ENCODE data around the gene CSTF1. TPM values are rescaled to one million over a fixed set of nuclear protein-coding genes. Genes with fewer than 3 reads are reported as not detected.
"Not testable (repeated sequence)": the region's sequence is repeated elsewhere in the genome, so short reads cannot be mapped to it uniquely, and the experiment has no call there.

The CSTF1 gene
- total RNA-seq, 2 experiments from 2014 or later = 55.7 to 59.7 TPM

- ChIA-PET CTCF (no interaction called here), POLR2A (interaction anchor here (0.9 kb wide), 1 partner anchor 137 kb away, joined by 3 read pairs; no protein-coding TSS in a partner anchor)
Observed at GRCh38 chr20:56393653-56394052, 1.2 kb downstream of the CSTF1 start.

GRCh38 chr20:56395166-56395565 lies 2.7 kb downstream of the CSTF1 start:
- ChIA-PET POLR2A (interaction anchor here (0.8 kb wide), 1 partner anchor 23 kb away, joined by 4 read pairs; no protein-coding TSS in a partner anchor), CTCF (interaction anchor here (1.2 kb wide), 1 partner anchor 47 kb away, joined by 3 read pairs; no protein-coding TSS in a partner anchor)

DNA sequence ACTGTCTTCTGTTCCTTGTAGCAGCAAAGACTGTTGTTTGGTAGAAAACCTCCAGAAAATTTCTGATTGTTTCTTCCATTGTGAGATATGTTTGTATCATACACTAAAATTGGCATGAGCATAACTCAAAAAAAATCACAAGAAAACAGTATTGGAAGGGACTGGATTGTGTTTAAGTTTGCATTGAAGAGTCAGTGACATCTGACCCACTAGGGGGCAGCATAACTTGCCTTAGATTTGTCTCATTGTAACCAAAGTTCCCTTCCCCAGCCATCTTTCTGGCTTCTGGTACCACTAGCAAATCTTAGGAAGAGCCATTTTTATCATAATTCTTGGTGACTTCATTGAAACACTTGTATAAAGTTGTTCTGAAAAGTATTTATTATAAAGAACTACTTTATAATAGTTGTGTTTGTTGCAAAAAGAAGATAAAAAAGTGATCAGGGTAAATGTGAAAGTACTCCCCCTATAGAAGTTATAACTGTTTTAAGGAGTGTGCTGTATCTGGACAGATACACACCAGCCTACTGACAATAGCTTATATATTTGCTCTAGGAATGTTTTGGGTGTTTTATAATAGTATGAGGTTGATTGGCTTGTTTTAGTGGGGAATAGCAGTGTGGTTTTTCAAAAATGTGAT lies 7.7 kb downstream of the CSTF1 start:
- POLR2A ChIA-PET = no interaction called here

DNA sequence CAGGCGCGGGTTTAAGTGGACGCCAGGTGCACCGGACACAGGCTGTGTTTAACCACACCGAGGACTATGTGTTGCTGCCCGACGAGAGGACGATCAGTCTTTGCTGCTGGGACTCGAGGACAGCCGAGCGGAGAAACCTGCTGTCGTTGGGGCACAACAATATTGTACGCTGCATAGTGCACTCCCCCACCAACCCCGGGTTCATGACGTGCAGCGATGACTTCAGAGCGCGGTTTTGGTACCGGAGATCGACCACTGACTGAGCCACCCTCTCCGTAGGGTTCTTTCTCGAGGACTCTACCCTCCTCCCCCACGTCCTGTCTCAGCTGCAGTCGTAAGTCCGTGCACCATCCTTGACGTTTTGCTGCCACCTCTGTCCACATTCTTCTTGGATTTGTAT lies 11.0 kb downstream of the CSTF1 start:
- POLR2A ChIA-PET = no interaction called here
- CTCF ChIA-PET = no interaction called here

More for the DNA sequence above, 7.7 kb downstream of the CSTF1 start:
- CTCF ChIA-PET = interaction anchor here (1.3 kb wide), 1 partner anchor 29 kb away, joined by 3 read pairs; no protein-coding TSS in a partner anchor

DNA sequence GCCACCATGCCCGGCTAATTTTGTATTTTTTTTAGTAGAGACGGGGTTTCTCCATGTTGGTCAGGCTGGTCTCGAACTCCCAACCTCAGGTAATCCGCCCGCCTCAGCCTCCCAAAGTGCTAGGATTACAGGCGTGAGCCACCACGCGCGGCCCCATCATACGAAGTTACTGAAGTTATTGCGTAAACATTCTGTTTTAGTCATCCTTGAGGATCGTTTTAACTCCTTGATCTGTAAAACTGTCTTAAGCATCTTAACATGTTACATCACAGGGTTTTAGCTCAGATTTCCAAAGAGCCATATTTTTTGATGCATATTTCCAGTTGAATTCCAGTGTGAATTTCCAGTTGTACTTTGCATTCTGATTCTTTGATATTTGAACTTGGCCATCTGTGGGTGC lies 12.9 kb downstream of the CSTF1 start:
- POLR2A ChIA-PET = not testable (repeated sequence)
- CTCF ChIA-PET = interaction anchor here (0.8 kb wide), 1 partner anchor 8 kb away, joined by 3 read pairs; no protein-coding TSS in a partner anchor

DNA sequence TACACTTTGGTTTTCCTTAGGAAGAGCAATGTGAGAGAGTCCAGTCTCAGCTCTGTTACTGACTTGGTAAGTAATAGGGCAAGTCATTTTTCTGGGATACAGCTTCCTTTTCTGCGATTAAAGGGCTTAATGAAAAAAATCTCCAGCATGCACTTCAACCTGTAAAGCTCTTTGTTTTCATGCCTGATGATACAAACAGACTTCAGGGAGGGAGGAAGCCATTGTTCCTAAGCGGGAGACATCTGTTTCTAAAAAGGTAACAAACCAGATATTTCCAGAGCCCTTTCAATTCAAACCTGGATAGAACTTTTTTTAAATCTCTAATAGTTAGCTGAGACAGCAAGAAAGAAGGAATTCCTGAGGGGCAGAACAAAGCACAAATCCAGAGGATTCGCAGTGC lies 14.5 kb downstream of the CSTF1 start:
- ChIA-PET POLR2A (no interaction called here), CTCF (interaction anchor here (0.5 kb wide), 1 partner anchor 82 kb away, joined by 3 read pairs; no protein-coding TSS in a partner anchor)

DNA sequence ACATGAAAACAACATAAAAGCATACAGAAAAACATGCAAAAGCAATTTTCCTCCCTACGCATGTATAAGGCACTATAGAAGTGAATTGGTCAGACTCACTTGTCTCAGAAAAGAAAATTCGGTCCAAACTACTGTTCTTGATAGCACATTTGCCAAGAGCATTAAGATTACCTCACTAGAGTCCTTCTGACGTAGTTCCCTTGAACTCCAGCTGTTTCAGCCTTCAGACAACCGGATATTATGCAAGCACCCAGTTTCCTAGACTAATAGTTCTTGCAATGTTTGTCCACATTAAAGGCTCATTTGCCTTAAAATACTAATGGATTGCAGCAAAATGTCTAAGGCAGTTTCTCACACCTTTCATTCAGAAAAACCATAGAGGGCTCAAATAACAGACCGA lies 17.1 kb downstream of the CSTF1 start:
- ChIA-PET CTCF (no interaction called here), POLR2A (no interaction called here)

- ChIA-PET POLR2A (no interaction called here), CTCF (no interaction called here)
Observed at GRCh38 chr20:56409956-56410355, 17.5 kb downstream of the CSTF1 start.

DNA sequence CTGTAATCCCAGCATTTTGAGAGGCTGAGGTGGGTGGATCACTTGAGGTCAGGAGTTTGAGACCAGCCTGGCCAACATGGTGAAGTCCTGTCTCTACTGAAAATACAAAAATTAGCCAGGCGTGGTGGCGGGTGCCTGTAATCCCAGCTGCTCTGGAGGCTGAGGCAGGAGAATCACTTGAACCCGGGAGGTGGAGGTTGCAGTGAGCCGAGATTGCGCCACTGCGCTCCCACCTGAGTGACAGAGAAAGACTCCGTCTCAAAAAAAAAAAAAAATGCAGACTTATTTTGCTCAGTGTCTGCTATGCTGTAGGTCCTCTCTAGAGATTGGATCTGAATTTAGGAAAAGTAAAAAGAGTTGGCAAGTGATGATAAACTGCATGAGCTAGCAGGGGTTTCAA lies 18.8 kb downstream of the CSTF1 start:
- CTCF ChIA-PET = interaction anchor here (0.6 to 1.0 kb wide), 2 partner anchors 13 to 55 kb away, joined by 3 to 6 read pairs; no protein-coding TSS in a partner anchor
- POLR2A ChIA-PET = not testable (repeated sequence)

DNA sequence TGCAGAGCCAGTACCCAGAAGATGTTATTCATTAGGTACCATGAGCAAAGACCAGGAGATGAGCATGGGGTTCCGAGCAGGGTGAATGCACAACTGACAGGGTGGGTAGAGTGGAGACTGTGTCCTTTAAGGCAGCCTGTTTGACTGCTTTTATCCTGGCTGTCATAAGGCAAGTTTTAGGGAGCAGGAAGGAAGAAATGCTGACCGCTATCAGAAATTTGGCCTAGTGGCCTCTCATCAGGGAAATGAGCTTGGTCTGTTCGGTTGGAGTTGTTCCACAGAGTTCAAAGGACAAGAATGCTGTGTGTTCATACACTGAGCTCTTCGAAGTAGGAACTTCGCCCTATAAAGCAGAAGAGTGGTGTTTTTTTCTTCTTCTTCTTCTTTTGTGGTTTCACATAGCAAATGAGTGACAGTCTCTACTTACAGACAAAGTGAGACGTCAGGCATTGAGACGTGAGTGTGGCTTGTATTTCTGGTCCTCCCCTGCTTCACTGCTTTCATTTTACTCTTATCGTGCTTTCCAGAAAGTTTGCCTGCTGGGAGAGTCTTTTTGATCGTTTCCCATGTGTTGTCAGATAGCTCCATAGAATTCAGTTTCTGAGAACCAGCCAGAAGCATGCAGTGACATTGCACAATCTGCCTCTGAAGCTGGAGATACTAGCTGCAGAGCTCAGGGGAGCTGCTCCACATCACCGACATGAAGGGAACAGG lies 19.5 kb downstream of the CSTF1 start, which contains the start of gene CASS4:
CASS4 (plus strand) TSS at position 502 of the 714 bp plus-strand sequence; CDS start at position 701, 199 bp downstream.
- ChIA-PET POLR2A (interaction anchor here (1.1 kb wide), 1 partner anchor 57 kb away, joined by 3 read pairs; the partner anchor contains the start of gene RTF2), CTCF (interaction anchor here (0.6 to 1.0 kb wide), 3 partner anchors 14 to 56 kb away, joined by 3 to 6 read pairs (median 4); no protein-coding TSS in a partner anchor)

DNA sequence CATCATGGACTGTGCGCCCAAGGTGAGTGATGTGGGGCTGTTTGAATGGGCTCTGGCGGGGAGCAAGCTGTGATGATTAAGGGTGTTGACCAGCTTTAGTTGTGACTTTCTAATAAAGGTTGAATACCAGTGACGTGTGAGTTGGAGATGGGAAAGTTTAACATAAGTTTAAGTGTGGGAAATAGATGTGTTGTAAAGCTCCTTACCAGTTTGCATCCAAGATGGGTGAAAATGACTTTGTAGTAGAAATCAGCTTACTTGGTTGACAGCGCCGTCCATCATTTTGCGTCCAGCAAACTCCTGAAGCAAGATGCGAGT lies 20.0 kb downstream of the CSTF1 start:
- POLR2A ChIA-PET = interaction anchor here (1.1 kb wide), 1 partner anchor 56 kb away, joined by 3 read pairs; the partner anchor contains the start of gene RTF2
- CTCF ChIA-PET = interaction anchor here (0.8 to 1.0 kb wide), 2 partner anchors 14 to 27 kb away, joined by 4 to 6 read pairs; no protein-coding TSS in a partner anchor

DNA sequence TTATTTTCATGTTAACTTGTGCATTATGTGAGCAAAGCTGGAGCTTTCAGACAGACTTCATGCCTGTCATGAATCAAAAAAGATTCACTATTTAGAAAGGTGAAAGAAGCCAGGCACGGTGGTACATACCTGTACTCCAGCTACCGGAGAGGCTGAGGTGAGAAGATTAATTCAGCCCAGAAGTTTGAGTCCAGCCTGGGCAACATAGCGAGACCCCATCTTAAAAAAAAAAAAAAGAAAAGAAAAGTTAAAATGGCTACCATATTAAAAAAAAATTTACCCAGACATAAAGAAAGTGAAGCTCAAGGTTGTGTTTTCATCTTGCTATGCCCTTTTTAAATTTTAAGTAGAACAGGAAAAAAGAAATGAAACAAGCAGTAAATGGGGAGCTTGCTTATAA lies 20.5 kb downstream of the CSTF1 start:
- ChIA-PET CTCF (interaction anchor here (1.0 to 1.2 kb wide), 2 partner anchors 8 to 9 kb away, joined by 3 read pairs; no protein-coding TSS in a partner anchor), POLR2A (interaction anchor here (1.0 to 1.1 kb wide), 2 partner anchors 21 to 56 kb away, joined by 3 to 4 read pairs; partner anchors contain the start of genes AURKA, CSTF1 and RTF2)

GRCh38 chr20:56414842-56415765 lies 22.7 kb downstream of the CSTF1 start:
- CTCF ChIA-PET = interaction anchor here (1.0 kb wide), 2 partner anchors 19 to 28 kb away, joined by 3 to 4 read pairs; no protein-coding TSS in a partner anchor
- POLR2A ChIA-PET = interaction anchor here (0.6 to 0.9 kb wide), 2 partner anchors 24 to 58 kb away, joined by 4 to 9 read pairs; no protein-coding TSS in a partner anchor

- CTCF ChIA-PET = no interaction called here
- POLR2A ChIA-PET = no interaction called here
Observed at GRCh38 chr20:56417402-56417801, 25.0 kb downstream of the CSTF1 start.

DNA sequence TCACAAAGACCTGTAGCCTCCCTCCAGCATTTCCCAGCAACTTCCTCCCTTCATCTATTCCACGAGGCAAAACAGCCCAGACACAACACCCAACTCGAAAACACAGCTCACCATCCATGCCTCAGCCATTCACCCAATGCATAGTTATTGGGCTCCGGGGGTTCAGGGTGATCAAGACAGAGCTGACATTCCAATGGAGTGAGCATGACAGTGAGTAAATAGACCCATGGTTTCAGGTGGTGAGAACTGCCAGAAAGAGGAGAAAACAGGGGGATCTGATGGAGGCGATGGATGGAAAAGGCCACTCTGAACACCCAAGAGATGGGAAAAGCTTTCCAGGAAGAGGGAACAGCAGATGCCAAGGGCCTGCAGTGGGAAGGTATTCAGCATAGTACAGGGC lies 25.5 kb downstream of the CSTF1 start:
- ChIA-PET CTCF (interaction anchor here (1.4 to 2.2 kb wide), 2 partner anchors 11 to 25 kb away, joined by 5 to 6 read pairs; no protein-coding TSS in a partner anchor), POLR2A (no interaction called here)

- ChIA-PET CTCF (interaction anchor here (1.4 to 2.2 kb wide), 2 partner anchors 10 to 24 kb away, joined by 5 to 6 read pairs; no protein-coding TSS in a partner anchor), POLR2A (interaction anchor here (0.7 kb wide), 1 partner anchor 23 kb away, joined by 4 read pairs; no protein-coding TSS in a partner anchor)
Observed at GRCh38 chr20:56418385-56418861, 26.0 kb downstream of the CSTF1 start.

DNA sequence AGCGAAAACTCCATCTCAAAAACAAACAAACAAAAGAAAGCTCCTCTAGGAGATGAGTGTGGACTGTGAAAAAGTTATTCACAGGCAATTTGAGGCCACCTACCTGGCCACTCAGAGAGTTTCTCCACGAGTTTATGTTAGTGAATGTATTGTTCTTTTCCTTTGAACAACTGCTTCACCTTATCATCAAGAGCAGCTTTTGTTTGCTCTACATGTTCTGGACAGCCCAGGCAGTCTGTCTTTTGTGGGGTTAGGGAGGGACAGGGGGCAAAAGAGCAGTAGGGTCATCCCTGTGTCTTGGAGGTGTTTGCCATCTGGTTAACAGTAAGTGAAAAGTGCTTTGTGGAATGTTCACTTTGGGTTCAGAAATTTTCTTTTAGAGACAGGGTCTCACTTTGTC lies 27.6 kb downstream of the CSTF1 start:
- POLR2A ChIA-PET = no interaction called here
- CTCF ChIA-PET = interaction anchor here (2.2 kb wide), 1 partner anchor 23 kb away, joined by 6 read pairs; no protein-coding TSS in a partner anchor

- CTCF ChIA-PET = interaction anchor here (1.4 kb wide), 1 partner anchor 8 kb away, joined by 3 read pairs; no protein-coding TSS in a partner anchor
- POLR2A ChIA-PET = no interaction called here
Observed at GRCh38 chr20:56420940-56421688, 28.7 kb downstream of the CSTF1 start.

Data from activated CD8-positive, alpha-beta memory T cell treated with anti-CD3 and anti-CD28 coated beads for 36 hours (primary cell).